GM06990 (cell line): Measurements from ENCODE around the gene PLEKHA4.
A peak's percentile ranks its signal among the peaks of the same experiment; 100 is the strongest.

Source experiments
- DNase-seq: peaks from one replicate; pipeline ENCODE4 v3.0.0-alpha.2; 2011; ENCODE audit not compliant: insufficient read length; ENCODE audit errors: extremely low read depth
- H3K27me3 ChIP-seq: replicated peaks from 2 replicates; pipeline ENCODE4 v1.6.0; 2011; ENCODE audit warnings: low read length; ENCODE audit not compliant: control insufficient read depth, insufficient read depth
- H3K36me3 ChIP-seq: 2 replicates; pipeline ENCODE4 v1.5.1; 2011; ENCODE audit warnings: low read length; ENCODE audit not compliant: control insufficient read depth, insufficient read depth
- H3K4me3 ChIP-seq: replicated peaks from 2 replicates; pipeline ENCODE4 v1.5.1; 2011; ENCODE audit warnings: low read depth, mild to moderate bottlenecking, control low read depth, low read length
- TF ChIP-seq, protein P1 (sequence below): IDR thresholded peaks from 2 replicates; pipeline ENCODE4 v1.5.1; 2011; ENCODE audit warnings: low read length, control low read depth, mild to moderate bottlenecking, inconsistent platforms; ENCODE audit not compliant: insufficient read depth, poor library complexity, severe bottlenecking

Gene PLEKHA4

DNA sequence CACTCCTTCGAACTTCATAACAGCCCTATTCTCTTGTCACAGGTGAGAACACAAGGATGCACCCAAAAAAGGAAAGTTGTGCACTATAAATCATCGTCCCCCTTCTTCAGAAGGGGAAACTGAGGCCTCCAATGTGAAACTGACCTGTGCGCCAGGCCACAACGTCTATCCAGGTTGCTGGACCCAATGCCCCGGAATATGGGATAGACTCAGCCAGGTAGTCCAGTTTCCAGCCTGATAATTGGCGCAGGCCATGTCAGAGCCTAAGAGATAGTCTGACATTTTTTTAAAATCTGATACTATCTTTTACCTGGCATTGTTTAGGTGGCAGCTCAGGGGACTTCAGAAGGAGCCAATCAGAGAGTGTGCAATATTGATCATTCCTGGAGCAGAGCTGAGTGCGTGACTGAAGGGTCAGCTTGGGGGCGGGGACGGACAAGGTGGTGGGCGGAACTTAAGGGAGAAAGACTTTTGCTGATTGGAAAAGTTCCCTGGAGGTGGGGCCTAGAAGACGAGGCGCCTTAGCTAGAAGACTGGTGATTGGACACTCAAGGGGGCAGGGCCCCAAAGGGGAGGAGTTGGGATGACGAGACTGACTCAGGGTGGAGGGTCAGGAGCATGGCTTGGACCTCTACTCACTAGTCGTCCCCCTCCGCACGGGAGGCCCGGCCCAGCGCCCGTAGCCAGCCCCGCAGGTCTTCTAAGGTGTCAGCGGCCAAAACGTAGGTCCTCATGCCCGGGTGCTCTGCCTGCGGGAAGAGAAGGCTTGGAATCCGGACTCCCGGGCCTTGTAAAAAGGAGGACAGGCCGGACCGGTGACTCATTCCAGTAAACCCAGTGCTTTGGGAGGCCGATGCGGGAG lies 8.5 kb downstream of the PLEKHA4 start:
- TF ChIP-seq, protein P1, sequence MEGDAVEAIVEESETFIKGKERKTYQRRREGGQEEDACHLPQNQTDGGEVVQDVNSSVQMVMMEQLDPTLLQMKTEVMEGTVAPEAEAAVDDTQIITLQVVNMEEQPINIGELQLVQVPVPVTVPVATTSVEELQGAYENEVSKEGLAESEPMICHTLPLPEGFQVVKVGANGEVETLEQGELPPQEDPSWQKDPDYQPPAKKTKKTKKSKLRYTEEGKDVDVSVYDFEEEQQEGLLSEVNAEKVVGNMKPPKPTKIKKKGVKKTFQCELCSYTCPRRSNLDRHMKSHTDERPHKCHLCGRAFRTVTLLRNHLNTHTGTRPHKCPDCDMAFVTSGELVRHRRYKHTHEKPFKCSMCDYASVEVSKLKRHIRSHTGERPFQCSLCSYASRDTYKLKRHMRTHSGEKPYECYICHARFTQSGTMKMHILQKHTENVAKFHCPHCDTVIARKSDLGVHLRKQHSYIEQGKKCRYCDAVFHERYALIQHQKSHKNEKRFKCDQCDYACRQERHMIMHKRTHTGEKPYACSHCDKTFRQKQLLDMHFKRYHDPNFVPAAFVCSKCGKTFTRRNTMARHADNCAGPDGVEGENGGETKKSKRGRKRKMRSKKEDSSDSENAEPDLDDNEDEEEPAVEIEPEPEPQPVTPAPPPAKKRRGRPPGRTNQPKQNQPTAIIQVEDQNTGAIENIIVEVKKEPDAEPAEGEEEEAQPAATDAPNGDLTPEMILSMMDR = no peak
- H3K4me3 ChIP-seq = peak overlapping the region; percentile 64
- no peaks in the 10 kb centered on the region for H3K36me3 ChIP-seq
- no peaks in the 10 kb centered on the region for H3K27me3 ChIP-seq
- DNase-seq = peak; percentile 68

DNA sequence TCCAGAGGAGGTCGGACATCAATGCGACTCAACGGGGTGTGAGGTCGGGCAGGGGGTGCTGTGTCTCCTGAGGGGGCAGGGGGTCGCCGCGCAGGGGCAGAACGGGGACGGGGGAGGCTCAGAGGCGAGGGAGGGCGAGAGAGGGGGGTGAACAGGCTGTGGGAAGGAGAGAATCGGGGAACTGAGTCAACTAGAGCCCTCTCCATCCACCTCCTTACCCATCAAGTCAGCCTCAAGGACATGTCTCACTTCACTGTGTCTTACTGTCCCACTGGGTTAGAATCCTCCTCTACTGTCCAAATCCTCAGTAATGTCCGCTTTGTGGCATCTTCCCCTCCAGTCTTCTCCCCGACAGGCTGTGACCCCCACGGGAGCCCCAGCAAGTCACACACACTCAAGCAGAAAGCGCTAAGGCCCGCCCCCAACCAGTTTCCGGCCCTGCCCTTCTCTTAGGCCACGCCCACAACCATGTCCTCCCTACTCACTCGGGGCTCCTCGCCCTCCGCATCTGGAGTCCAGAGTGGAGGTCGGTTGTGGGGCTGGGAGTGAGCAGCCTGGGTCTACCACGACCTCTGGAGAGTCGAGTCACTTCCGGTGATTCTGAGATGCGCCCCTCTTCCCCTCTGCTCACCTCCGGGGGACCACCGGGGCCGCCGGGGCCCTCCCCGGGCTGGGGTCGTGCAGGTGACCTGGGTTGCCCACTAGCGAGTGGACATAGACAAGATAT lies 9.3 kb downstream of the PLEKHA4 start:
- Histone ChIP-seq H3K27me3 (no peaks in the 10 kb centered on the region), H3K4me3 (peak overlapping the region; percentile 64), H3K36me3 (no peaks in the 10 kb centered on the region)
- peak; percentile 82 for DNase-seq
- TF ChIP-seq, protein P1 = no peak

DNA sequence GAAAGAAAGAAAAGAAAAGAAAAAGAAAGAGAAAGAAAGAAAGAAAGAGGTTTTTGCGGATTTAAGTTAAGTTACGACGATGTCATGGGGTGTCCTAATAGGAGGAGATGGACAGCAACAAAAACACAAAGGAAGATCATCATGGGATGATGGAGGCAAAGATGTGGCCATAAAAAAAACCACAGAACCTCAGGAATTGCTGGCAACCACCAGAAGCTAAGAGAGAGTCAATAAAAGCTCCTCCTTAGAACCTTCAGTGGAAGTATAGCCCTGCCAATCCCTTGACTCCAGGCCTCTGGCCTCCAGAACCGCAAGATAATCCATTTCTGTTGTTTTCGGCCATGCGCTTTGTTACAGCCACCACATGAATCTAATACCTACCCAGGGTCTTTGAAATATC lies 11.5 kb downstream of the PLEKHA4 start:
- TF ChIP-seq, protein P1 = no peak
- Histone ChIP-seq H3K27me3 (no peaks in the 10 kb centered on the region), H3K4me3 (no peak overlapping the region), H3K36me3 (no peaks in the 10 kb centered on the region)
- no peak for DNase-seq

DNA sequence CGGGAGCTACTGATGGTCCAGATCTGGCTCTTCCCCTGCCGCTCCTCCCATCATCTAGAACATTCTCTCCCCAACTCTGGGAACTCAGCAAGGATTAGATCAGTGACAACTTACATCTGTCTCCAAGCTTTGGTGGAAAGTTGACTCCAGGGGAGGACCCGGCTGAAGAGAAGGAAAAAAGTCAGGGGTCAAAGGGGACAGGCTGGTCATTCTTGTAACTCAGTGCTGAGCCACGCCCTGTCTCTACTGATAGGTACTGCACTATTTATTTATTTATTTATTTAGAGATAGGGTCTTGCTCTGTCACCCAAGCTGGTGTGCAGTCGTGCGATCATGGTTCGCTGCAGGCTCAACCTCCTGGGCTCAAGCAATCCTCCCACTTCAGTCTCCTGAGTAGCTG lies 14.3 kb downstream of the PLEKHA4 start:
- Histone ChIP-seq H3K36me3 (no peaks in the 10 kb centered on the region), H3K27me3 (no peaks in the 10 kb centered on the region), H3K4me3 (no peak overlapping the region)
- TF ChIP-seq, protein P1 = no peak
- no peak for DNase-seq

DNA sequence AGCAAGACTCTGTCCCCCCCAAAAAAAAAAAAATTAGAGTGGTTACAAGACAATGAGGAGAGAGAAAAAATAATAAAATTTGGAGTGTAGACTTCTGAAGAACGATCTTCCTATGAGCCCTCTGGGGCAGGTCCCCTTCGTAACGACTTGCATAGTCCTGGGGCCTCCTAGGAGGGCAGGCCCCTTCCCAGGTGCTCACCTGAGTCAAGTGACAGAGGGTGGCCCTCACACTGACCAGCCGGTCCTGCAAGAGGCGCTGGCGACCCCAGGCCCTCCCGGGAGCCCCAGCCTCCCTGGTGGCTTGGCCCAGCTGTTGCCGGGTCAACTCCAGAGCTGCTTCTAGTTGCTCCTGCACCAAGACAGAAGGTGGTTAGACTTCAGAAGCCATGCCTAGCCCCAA lies 14.9 kb downstream of the PLEKHA4 start:
- no peaks in the 10 kb centered on the region for H3K27me3 ChIP-seq
- no peak for DNase-seq
- H3K36me3 ChIP-seq = no peaks in the 10 kb centered on the region
- no peak overlapping the region for H3K4me3 ChIP-seq
- TF ChIP-seq, protein P1 = no peak
